Fibroblast of skin of left biceps (primary cell): ENCODE measurements around the gene ARHGAP27.

Source experiments
- DNase-seq, 2 experiments: peaks; one replicate each; pipeline ENCODE4 v3.0.0-alpha.2; 2013; ENCODE audit warnings: low read depth in 2 of 2

Gene ARHGAP27

GRCh38 chr17:45408611-45409421, 23.9 kb downstream of the ARHGAP27 start:
- no peak for DNase-seq

DNA sequence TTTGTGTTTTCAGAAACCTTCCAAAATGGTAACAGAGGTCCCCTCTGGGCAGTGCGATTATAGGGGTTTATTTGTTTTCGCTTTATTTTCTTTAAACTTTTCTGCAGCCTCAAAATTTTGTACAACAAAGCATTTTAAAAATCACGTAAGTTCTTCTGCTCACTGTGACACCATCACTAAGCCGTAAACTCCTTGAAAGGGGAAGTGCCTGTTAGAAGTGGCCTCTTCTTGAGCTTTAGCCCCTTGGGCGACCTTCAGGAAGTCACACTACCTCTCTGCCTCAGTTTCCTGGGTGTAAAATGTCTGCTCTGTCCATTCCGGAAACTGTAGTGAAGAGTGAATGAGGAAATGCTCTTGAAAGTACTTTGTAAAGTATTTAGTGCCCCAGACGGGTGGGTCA, 26.6 kb downstream of the ARHGAP27 start:
- DNase-seq: no peak

GRCh38 chr17:45405250-45406086, 27.2 kb downstream of the ARHGAP27 start:
- no peak for DNase-seq

- DNase-seq: no peak
These were observed 27.8 kb downstream of the ARHGAP27 start for GRCh38 chr17:45404870-45405249.

- no peak for DNase-seq
These were observed 28.7 kb downstream of the ARHGAP27 start for GRCh38 chr17:45403906-45404490.

DNA sequence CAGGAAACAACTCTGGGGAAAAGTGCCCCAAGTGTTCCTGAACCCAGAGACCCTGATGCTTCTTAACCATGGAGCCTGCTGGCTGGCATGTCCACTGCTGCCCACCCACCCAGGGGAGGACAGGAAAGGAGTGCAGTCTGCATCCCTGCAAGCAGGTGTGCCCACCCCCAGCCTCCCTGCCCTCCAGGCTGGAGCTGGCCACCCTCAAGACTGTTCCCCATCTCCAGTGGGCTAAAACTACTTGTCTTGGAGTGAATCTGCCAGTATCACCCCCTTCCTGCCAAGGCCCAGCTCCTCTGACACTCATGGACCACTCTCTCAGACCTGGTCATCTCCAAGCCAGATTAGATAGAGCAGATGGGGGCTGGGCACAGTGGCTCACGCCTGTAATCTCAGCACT, 29.8 kb downstream of the ARHGAP27 start:
- DNase-seq: no peak

DNA sequence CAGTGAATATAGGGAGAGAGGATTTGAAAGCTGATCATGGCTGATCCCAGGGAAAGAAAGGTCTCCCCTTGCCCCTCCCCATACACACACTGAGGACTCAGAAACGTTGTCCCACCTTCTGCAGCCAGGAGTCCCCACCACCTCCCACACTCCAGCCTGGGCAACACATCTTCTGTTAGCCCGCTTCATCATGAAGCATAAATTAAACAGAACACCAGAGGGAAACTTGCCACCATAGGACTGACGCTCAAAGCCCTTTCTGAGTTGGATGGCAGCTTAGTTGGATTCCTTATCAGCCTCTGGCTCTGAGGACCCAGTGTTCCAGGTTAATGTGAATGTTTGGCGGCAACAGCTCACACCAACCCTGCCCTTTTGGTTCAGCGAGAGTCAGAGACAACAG, 33.9 kb downstream of the ARHGAP27 start:
- DNase-seq: no peak

DNA sequence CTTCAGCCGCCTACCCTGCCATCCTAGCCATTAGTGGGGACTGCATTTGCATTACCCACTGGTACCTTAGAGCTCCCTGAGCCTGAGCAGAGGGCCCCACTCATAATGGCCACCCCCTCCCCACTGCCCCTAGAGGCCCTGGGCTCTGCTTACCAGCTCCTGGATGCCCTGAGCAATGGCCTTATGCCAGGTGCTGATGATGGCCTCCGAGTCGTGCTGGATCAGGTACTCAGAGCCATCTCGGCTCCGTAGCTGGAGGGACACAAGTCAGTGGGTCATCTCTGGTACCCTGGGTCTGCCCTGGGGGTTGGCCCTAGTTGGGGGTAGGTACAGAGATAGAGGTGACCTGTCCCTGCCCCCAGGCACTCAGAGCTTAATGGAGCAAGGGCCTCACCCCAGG, 34.9 kb downstream of the ARHGAP27 start:
- no peak for DNase-seq

GRCh38 chr17:45396496-45397205, 36.0 kb downstream of the ARHGAP27 start:
- no peak for DNase-seq

DNA sequence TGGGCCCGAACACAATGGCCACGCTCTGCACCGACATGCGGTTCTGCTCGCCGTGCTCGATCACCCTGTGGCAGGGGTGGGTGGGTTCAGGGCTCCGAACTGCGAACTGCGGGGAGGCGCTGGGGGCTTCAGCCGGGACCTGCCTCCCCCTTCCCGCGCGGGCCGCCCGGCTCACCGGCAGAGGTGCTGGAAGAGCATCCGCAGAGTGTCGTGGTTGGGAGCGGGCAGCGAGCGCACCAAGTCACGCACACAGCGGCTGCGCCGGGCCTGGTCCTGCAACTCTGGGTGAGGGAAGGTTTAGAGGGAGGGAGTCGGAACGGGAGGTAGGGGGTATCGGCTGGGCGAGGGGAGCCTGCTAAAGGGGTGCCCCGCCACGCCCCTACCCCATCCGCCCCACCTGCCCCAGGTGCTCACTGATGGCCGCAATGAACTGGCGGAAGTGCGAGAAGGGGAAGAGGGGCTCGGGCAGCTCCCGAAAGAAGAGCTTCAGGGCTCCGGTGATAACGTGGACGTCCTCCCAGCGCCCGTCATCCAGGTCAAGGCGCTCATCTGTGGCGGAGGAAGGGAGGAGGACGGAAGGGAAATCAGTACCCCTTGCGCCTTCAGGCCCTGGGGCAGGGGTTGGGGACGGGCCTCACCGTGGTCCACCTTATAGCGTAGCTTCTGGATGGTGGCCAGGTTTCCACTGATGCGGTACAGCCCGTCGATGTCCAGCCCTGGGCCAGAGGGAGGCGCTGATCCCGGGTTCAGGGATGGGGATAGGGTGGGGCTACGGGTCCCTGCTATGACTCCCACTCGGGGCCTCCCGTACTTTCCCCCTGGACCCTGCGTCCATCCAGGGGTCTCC, 36.9 kb downstream of the ARHGAP27 start:
- DNase-seq: no peak

GRCh38 chr17:45394913-45395568, 37.6 kb downstream of the ARHGAP27 start:
- peak; percentile 73 to 78 for DNase-seq

- no peak for DNase-seq
These were observed 38.1 kb downstream of the ARHGAP27 start for GRCh38 chr17:45394564-45394912.

GRCh38 chr17:45394091-45394490, 38.6 kb downstream of the ARHGAP27 start:
- no peak for DNase-seq

DNA sequence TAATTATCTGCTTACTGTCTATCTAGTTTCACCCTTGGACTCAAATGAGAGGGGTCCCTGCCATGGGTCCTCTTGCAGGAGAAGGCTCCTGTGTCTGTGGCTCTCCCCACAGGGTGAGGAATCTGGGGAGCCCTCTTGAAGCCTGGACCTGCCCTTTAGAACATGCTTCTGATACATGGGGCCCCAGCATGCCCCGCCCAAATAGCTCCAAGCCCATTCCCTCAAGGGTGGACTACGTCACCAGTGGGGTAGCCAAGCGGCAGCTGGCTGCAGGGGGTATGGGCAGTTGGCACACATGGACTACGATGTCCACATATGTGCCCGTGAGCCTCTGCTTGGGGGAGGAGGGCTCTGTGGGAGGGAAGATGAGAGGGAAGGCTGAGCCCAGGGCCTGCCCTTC, 39.3 kb downstream of the ARHGAP27 start:
- DNase-seq: no peak

DNA sequence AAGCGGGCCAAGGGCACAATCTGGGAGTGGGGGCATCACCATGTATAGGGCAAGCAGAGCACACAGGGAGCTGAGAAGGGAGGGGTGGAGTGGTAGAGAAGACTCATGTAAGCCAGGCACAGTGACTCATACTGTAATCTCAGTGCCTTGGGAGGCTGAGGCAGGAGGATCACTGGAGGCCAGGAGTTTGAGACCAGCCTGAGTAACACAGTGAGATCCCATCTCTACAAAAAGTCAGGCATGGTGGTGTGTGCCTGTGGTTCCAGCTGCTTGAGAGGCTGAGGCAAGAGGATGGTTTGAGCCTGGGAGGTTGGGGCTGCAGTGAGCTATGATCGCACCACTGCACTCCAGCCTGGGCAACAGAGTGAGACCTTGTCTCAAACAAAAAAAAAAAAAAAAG, 40.8 kb downstream of the ARHGAP27 start:
- no peak for DNase-seq

GRCh38 chr17:45391291-45391690, 41.4 kb downstream of the ARHGAP27 start:
- no peak for DNase-seq

GRCh38 chr17:45389354-45389753, 43.3 kb downstream of the ARHGAP27 start:
- DNase-seq: no peak

- no peak for DNase-seq
These were observed 43.9 kb downstream of the ARHGAP27 start for GRCh38 chr17:45388604-45389325.

DNA sequence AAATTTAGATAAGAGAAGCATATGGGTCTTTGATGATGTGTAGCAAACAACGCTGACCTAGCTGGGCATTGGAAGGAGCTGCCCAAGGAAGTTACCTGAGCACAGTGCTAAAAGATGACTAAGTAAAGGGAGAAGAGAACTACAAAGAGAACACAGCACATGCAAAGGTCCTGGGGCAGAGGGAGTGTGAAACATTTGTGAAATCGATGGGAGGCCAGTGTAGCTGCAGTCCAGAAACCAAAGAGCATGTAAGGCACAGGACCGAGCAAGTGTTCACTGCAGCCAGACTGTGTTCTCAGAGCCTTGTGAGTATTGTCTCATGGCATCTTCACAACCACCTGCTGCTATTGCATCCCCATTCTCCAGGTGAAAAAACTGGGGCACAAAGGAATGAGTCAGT, 44.9 kb downstream of the ARHGAP27 start:
- DNase-seq: no peak

- no peak for DNase-seq
These were observed 46.5 kb downstream of the ARHGAP27 start for GRCh38 chr17:45386178-45386577.
